IMR-90 (cell line): ENCODE measurements around the gene ATP2B1.
"Not testable (repeated sequence)": the region's sequence is repeated elsewhere in the genome, so short reads cannot be mapped to it uniquely, and the experiment has no call there.

Source experiments
- NFE2L2 ChIP-seq: fragments of 150-350 bp; IDR thresholded peaks from 2 replicates; pipeline ENCODE4 v1.6.1; 2016; ENCODE audit warnings: low read depth, mild to moderate bottlenecking, low read length
- RAD21 ChIP-seq: IDR thresholded peaks from 2 replicates; pipeline ENCODE4 v1.6.1; 2012; ENCODE audit warnings: low read length, improper control_type of control experiment
- TF ChIP-seq, protein P1 (sequence below): fragments of 150-350 bp; IDR thresholded peaks from 2 replicates; pipeline ENCODE4 v1.6.1; 2017; ENCODE audit warnings: mild to moderate bottlenecking, antibody characterized with exemption, low read length, low read depth
- TF ChIP-seq, protein P2 (sequence below): conservative IDR thresholded peaks from 2 replicates; pipeline ENCODE4 v1.5.1; 2012; ENCODE audit warnings: mild to moderate bottlenecking, low read depth, low read length, improper control_type of control experiment

DNA sequence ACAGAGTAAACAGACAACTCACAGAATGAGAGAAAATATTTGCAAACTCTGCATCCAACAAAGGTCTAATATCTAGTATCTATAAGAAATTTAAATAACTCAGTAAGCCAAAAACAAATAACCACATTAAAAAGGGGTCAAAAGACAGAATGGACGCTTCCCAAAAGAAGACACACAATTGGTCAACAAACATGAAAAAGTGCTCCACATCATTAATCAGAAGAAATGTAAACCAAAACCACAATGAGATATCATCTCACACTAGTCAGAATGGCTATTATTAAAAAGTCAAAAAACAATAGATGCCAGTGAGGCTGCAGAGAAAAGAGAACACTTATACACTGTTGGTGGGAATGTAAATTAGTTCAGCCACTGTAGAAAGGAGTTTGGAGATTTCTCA, 49.3 kb upstream of the ATP2B1 start:
- TF ChIP-seq, protein P1, sequence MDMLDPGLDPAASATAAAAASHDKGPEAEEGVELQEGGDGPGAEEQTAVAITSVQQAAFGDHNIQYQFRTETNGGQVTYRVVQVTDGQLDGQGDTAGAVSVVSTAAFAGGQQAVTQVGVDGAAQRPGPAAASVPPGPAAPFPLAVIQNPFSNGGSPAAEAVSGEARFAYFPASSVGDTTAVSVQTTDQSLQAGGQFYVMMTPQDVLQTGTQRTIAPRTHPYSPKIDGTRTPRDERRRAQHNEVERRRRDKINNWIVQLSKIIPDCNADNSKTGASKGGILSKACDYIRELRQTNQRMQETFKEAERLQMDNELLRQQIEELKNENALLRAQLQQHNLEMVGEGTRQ = not testable (repeated sequence)
- TF ChIP-seq RAD21, NFE2L2: not testable (repeated sequence)
- TF ChIP-seq, protein P2, sequence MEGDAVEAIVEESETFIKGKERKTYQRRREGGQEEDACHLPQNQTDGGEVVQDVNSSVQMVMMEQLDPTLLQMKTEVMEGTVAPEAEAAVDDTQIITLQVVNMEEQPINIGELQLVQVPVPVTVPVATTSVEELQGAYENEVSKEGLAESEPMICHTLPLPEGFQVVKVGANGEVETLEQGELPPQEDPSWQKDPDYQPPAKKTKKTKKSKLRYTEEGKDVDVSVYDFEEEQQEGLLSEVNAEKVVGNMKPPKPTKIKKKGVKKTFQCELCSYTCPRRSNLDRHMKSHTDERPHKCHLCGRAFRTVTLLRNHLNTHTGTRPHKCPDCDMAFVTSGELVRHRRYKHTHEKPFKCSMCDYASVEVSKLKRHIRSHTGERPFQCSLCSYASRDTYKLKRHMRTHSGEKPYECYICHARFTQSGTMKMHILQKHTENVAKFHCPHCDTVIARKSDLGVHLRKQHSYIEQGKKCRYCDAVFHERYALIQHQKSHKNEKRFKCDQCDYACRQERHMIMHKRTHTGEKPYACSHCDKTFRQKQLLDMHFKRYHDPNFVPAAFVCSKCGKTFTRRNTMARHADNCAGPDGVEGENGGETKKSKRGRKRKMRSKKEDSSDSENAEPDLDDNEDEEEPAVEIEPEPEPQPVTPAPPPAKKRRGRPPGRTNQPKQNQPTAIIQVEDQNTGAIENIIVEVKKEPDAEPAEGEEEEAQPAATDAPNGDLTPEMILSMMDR = not testable (repeated sequence)
